ENCODE results near the gene SLC16A3. TPM values are rescaled to one million over a fixed set of nuclear protein-coding genes. Genes with fewer than 3 reads are reported as not detected.

SLC16A3 gene
- total and polyA plus RNA-seq, 8 donors, result 13.0 to 149 (median 19.0) TPM

GRCh38 chr17:82219083-82219482 lies 9.8 kb upstream of the SLC16A3 start:
- ATAC-seq, result no peak
- Histone ChIP-seq H3K4me1 (peaks cover 20 to 93% of the 10 kb centered on the region in 2 donors), H3K9me3 (no peaks in the 10 kb centered on the region), H3K27me3 (no peaks in the 10 kb centered on the region), H3K4me3 (peak overlapping the region in 1 of 2 donors; percentile 30), H3K36me3 (no peaks in the 10 kb centered on the region), H3K27ac (peak overlapping the region in 1 of 2 donors; percentile 98)
- TF ChIP-seq CTCF (IDR thresholded peaks at IDR 0.05), result no peak
- no peak for DNase-seq
- intact Hi-C loops (cut with DNase I), result no loop called here

- no peak for ATAC-seq
- Histone ChIP-seq H3K27ac (peak overlapping the region in 1 of 2 donors; percentile 98), H3K36me3 (no peaks in the 10 kb centered on the region), H3K9me3 (no peaks in the 10 kb centered on the region), H3K4me3 (peak overlapping the region in 1 of 2 donors; percentile 30), H3K27me3 (no peaks in the 10 kb centered on the region), H3K4me1 (peaks cover 20 to 84% of the 10 kb centered on the region in 2 donors)
- intact Hi-C loops (cut with DNase I), result no loop called here
- TF ChIP-seq CTCF (IDR thresholded peaks at IDR 0.05), result no peak
- DNase-seq, result no peak
Measured at GRCh38 chr17:82219753-82220709, 8.8 kb upstream of the SLC16A3 start.

DNA sequence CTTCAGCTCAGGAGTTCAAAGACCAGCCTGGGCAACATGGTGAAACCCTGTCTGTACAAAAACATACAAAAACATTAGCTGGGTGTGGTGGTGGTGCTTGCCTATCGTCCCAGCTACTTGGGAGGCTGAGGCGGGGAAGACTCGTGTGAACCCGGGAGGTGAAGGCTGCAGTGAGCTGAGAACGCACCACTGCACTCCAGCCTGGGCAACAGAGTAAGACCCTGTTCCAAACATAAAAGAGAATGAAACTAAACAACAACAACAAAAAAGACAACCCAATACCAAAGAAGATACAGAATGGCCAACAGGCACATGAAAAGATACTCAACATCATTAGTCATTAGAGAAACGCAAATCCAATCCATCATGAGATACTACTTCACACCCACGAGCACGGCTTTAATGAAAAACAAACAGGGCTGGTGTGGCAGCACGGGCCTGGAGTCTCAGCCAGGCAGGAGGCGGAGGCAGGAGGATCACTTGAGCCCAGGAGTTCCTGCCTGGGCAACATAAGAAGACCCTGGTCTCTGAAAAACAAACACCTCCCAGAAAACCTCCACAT lies 7.4 kb upstream of the SLC16A3 start:
- DNase-seq (no peak), ATAC-seq (no peak)
- no peak overlapping the region for H3K4me3 ChIP-seq
- H3K9me3 ChIP-seq, result no peaks in the 10 kb centered on the region
- TF ChIP-seq CTCF (IDR thresholded peaks at IDR 0.05), result no peak
- peak overlapping the region in 1 of 2 donors; percentile 8 for H3K27ac ChIP-seq
- no peaks in the 10 kb centered on the region for H3K27me3 ChIP-seq
- peaks cover 16 to 73% of the 10 kb centered on the region in 2 donors for H3K4me1 ChIP-seq
- H3K36me3 ChIP-seq, result no peaks in the 10 kb centered on the region
- intact Hi-C loops (cut with DNase I), result no loop called here

DNA sequence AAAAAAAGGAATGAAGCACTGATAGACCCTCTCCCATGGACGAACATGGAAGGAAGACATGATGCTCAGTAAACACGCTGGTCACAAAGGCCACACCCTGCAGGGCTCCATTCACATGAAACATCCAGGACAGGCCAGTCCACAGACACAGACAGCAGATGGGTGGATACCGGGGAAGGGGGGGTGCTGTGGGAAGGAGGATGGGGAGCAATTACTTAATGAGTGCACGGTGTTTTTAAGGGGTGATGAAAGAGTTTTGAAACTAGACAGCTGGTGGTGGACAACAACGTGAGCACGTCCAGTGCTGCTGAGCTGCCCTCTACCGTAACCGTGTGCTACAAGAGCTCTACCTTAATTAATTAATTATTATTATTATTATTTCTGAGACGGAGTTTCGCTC lies 6.0 kb upstream of the SLC16A3 start:
- H3K4me1 ChIP-seq, result peaks cover 2 to 73% of the 10 kb centered on the region in 2 donors
- no peak for ATAC-seq
- no peaks in the 10 kb centered on the region for H3K27me3 ChIP-seq
- H3K27ac ChIP-seq, result peak overlapping the region in 1 of 2 donors; percentile 53
- H3K9me3 ChIP-seq, result no peaks in the 10 kb centered on the region
- no peak overlapping the region for H3K4me3 ChIP-seq
- DNase-seq, result no peak
- H3K36me3 ChIP-seq, result no peaks in the 10 kb centered on the region
- TF ChIP-seq CTCF (IDR thresholded peaks at IDR 0.05), result no peak
- intact Hi-C loops (cut with DNase I), result no loop called here

DNA sequence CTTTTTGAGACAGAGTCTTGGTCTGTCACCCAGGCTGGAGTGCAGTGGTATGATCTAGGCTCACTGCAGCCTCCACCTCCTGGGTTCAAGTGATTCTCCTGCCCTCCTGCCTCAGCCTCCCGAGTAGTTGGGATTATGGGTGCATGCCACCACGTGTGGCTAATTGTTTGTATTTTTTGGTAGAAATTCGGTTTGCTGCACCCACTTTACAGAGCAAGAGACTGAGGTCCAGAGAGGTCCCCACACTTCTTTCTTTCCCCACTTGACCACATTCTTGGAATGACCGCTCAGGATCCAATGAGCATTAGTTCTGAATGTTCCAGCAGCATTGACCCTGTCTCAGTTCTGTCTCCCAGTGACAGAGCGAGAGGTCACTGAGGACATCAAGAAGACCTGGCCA lies 5.3 kb upstream of the SLC16A3 start:
- TF ChIP-seq CTCF (IDR thresholded peaks at IDR 0.05), result no peak
- H3K27ac ChIP-seq, result peak overlapping the region in 1 of 2 donors; percentile 53
- no peaks in the 10 kb centered on the region for H3K36me3 ChIP-seq
- H3K4me1 ChIP-seq, result peaks cover 0 to 75% of the 10 kb centered on the region in 2 donors
- DNase-seq (no peak), ATAC-seq (no peak)
- H3K9me3 ChIP-seq, result no peaks in the 10 kb centered on the region
- intact Hi-C loops (cut with DNase I), result no loop called here
- H3K4me3 ChIP-seq, result no peak overlapping the region
- peaks cover 0 to 6% of the 10 kb centered on the region in 2 donors for H3K27me3 ChIP-seq

Data from left lung (tissue), 10 donors.